Activated T-helper 17 cell treated with anti-CD3 and anti-CD28 coated beads, Interleukin-2, amount 50 U/mL, for 72 hours (primary cell): ENCODE results near the gene NUTM2A. TPM values are rescaled to one million over a fixed set of nuclear protein-coding genes. Genes with fewer than 3 reads are reported as not detected.
"Not testable (repeated sequence)": the region's sequence is repeated elsewhere in the genome, so short reads cannot be mapped to it uniquely, and the experiment has no call there.

Experiments
- ATAC-seq: fragments of 150-1000 bp; cut with Tn5 transposase; replicated peaks from 2 replicates; pipeline ENCODE4 v1.10.0; 2021; ENCODE audit warnings: mild to moderate bottlenecking, moderate library complexity
- H3K27ac Mint-ChIP-seq: one replicate; pipeline ENCODE4 v1.8.0; 2022; ENCODE audit warnings: mixed read lengths
- H3K27me3 Mint-ChIP-seq: one replicate; pipeline ENCODE4 v1.8.0; 2022; ENCODE audit warnings: mixed read lengths
- H3K36me3 Mint-ChIP-seq: one replicate; pipeline ENCODE4 v1.8.0; 2022; ENCODE audit warnings: low read depth, mild to moderate bottlenecking, mixed read lengths
- H3K4me1 Mint-ChIP-seq: one replicate; pipeline ENCODE4 v1.8.0; 2022; ENCODE audit warnings: mixed read lengths
- H3K4me3 Mint-ChIP-seq: one replicate; pipeline ENCODE4 v1.8.0; 2022; ENCODE audit warnings: mild to moderate bottlenecking, mixed read lengths
- H3K9me3 Mint-ChIP-seq: one replicate; pipeline ENCODE4 v1.8.0; 2022; ENCODE audit warnings: mixed read lengths
- total RNA-seq, 2 donors: library from RNA; stranded (reverse); gene quantifications; one replicate each; pipeline ENCODE4 v1.2.3, GENCODE V29; 2022

NUTM2A gene
- under 1 TPM; 0.34 to 0.50 TPM for total RNA-seq

- not testable (repeated sequence) for H3K4me3 Mint-ChIP-seq, H3K27ac Mint-ChIP-seq, H3K36me3 Mint-ChIP-seq, H3K4me1 Mint-ChIP-seq, H3K9me3 Mint-ChIP-seq, ATAC-seq, H3K27me3 Mint-ChIP-seq
These were observed at the start of gene NUTM2A for GRCh38 chr10:87225148-87225547. NUTM2A (plus strand) TSS chr10:87225448; CDS start chr10:87225831, 383 bp downstream.

GRCh38 chr10:87177587-87177986 lies 47.7 kb upstream of the NUTM2A start:
- not testable (repeated sequence) for H3K4me3 Mint-ChIP-seq

GRCh38 chr10:87184421-87184820 lies 40.8 kb upstream of the NUTM2A start:
- H3K4me3 Mint-ChIP-seq, H3K27me3 Mint-ChIP-seq: not testable (repeated sequence)

More at GRCh38 chr10:87177587-87177986, 47.7 kb upstream of the NUTM2A start:
- not testable (repeated sequence) for H3K4me1 Mint-ChIP-seq, ATAC-seq, H3K27me3 Mint-ChIP-seq, H3K27ac Mint-ChIP-seq, H3K9me3 Mint-ChIP-seq
- peaks cover 31% of the 10 kb centered on the region for H3K36me3 Mint-ChIP-seq

GRCh38 chr10:87186016-87186415 lies 39.2 kb upstream of the NUTM2A start:
- H3K4me3 Mint-ChIP-seq, H3K27ac Mint-ChIP-seq, H3K4me1 Mint-ChIP-seq, ATAC-seq, H3K9me3 Mint-ChIP-seq, H3K27me3 Mint-ChIP-seq: not testable (repeated sequence)
- H3K36me3 Mint-ChIP-seq: peaks cover 72% of the 10 kb centered on the region

More at GRCh38 chr10:87184421-87184820, 40.8 kb upstream of the NUTM2A start:
- ATAC-seq, H3K4me1 Mint-ChIP-seq, H3K9me3 Mint-ChIP-seq: not testable (repeated sequence)
- peak overlapping the region; percentile 45 for H3K27ac Mint-ChIP-seq
- peaks cover 80% of the 10 kb centered on the region for H3K36me3 Mint-ChIP-seq

- not testable (repeated sequence) for H3K4me3 Mint-ChIP-seq, H3K9me3 Mint-ChIP-seq, H3K4me1 Mint-ChIP-seq, H3K27me3 Mint-ChIP-seq, H3K27ac Mint-ChIP-seq, ATAC-seq
- H3K36me3 Mint-ChIP-seq: peaks cover 80% of the 10 kb centered on the region
These were observed 37.7 kb upstream of the NUTM2A start for GRCh38 chr10:87187573-87187972.

GRCh38 chr10:87191841-87192240 lies 33.4 kb upstream of the NUTM2A start:
- H3K27me3 Mint-ChIP-seq, H3K4me3 Mint-ChIP-seq, ATAC-seq, H3K27ac Mint-ChIP-seq, H3K4me1 Mint-ChIP-seq, H3K9me3 Mint-ChIP-seq: not testable (repeated sequence)
- H3K36me3 Mint-ChIP-seq: peaks cover 52% of the 10 kb centered on the region

GRCh38 chr10:87200924-87201323 lies 24.3 kb upstream of the NUTM2A start:
- not testable (repeated sequence) for H3K9me3 Mint-ChIP-seq, H3K36me3 Mint-ChIP-seq, H3K4me1 Mint-ChIP-seq, H3K27ac Mint-ChIP-seq, H3K27me3 Mint-ChIP-seq
- H3K4me3 Mint-ChIP-seq: peak overlapping the region; percentile 56
- ATAC-seq: peak; percentile 82

- H3K9me3 Mint-ChIP-seq, H3K4me3 Mint-ChIP-seq, ATAC-seq, H3K27me3 Mint-ChIP-seq, H3K4me1 Mint-ChIP-seq, H3K36me3 Mint-ChIP-seq, H3K27ac Mint-ChIP-seq: not testable (repeated sequence)
These were observed 20.4 kb upstream of the NUTM2A start for GRCh38 chr10:87204801-87205200.

- not testable (repeated sequence) for H3K27me3 Mint-ChIP-seq, ATAC-seq, H3K4me1 Mint-ChIP-seq
These were observed 18.3 kb upstream of the NUTM2A start for GRCh38 chr10:87206922-87207321.

GRCh38 chr10:87210309-87210708 lies 14.9 kb upstream of the NUTM2A start:
- H3K4me3 Mint-ChIP-seq, ATAC-seq, H3K27me3 Mint-ChIP-seq, H3K9me3 Mint-ChIP-seq, H3K27ac Mint-ChIP-seq, H3K4me1 Mint-ChIP-seq, H3K36me3 Mint-ChIP-seq: not testable (repeated sequence)

More at GRCh38 chr10:87206922-87207321, 18.3 kb upstream of the NUTM2A start:
- not testable (repeated sequence) for H3K9me3 Mint-ChIP-seq, H3K4me3 Mint-ChIP-seq, H3K36me3 Mint-ChIP-seq, H3K27ac Mint-ChIP-seq

GRCh38 chr10:87211848-87212247 lies 13.4 kb upstream of the NUTM2A start:
- not testable (repeated sequence) for H3K4me1 Mint-ChIP-seq, H3K36me3 Mint-ChIP-seq, H3K9me3 Mint-ChIP-seq, H3K27me3 Mint-ChIP-seq
- H3K4me3 Mint-ChIP-seq: peak overlapping the region; percentile 46
- peak overlapping the region; percentile 62 for H3K27ac Mint-ChIP-seq
- peak; percentile 89 for ATAC-seq

GRCh38 chr10:87213150-87213765 lies 12.0 kb upstream of the NUTM2A start:
- H3K27ac Mint-ChIP-seq, H3K4me1 Mint-ChIP-seq, H3K9me3 Mint-ChIP-seq, H3K36me3 Mint-ChIP-seq, H3K4me3 Mint-ChIP-seq, H3K27me3 Mint-ChIP-seq: not testable (repeated sequence)
- ATAC-seq: peak; percentile 33

- H3K36me3 Mint-ChIP-seq, H3K9me3 Mint-ChIP-seq, H3K27ac Mint-ChIP-seq, H3K27me3 Mint-ChIP-seq, ATAC-seq, H3K4me3 Mint-ChIP-seq, H3K4me1 Mint-ChIP-seq: not testable (repeated sequence)
These were observed 11.4 kb upstream of the NUTM2A start for GRCh38 chr10:87213806-87214205.

- H3K36me3 Mint-ChIP-seq, H3K4me1 Mint-ChIP-seq, H3K4me3 Mint-ChIP-seq, ATAC-seq, H3K27ac Mint-ChIP-seq, H3K27me3 Mint-ChIP-seq, H3K9me3 Mint-ChIP-seq: not testable (repeated sequence)
These were observed 9.1 kb upstream of the NUTM2A start for GRCh38 chr10:87216120-87216519.

GRCh38 chr10:87219370-87219769 lies 5.9 kb upstream of the NUTM2A start:
- not testable (repeated sequence) for H3K36me3 Mint-ChIP-seq, H3K27me3 Mint-ChIP-seq, H3K4me3 Mint-ChIP-seq, H3K4me1 Mint-ChIP-seq, H3K27ac Mint-ChIP-seq, H3K9me3 Mint-ChIP-seq
- peak; percentile 34 for ATAC-seq

GRCh38 chr10:87222789-87223188 lies 2.5 kb upstream of the NUTM2A start:
- H3K27ac Mint-ChIP-seq, H3K4me1 Mint-ChIP-seq, H3K4me3 Mint-ChIP-seq, H3K9me3 Mint-ChIP-seq, ATAC-seq, H3K36me3 Mint-ChIP-seq, H3K27me3 Mint-ChIP-seq: not testable (repeated sequence)
